Fibroblast of mammary gland (primary cell): Measurements from ENCODE around the gene GBP5.
"Not testable (repeated sequence)": the region's sequence is repeated elsewhere in the genome, so short reads cannot be mapped to it uniquely, and the experiment has no call there.

ENCODE experiments used
- DNase-seq: peaks from one replicate; pipeline ENCODE4 v3.0.0-alpha.2; 2010; ENCODE audit warnings: low read depth
- H3K4me3 ChIP-seq: 2 replicates; pipeline ENCODE4 v1.5.1; 2011; ENCODE audit warnings: low read depth, mild to moderate bottlenecking, low read length, moderate library complexity; ENCODE audit not compliant: control insufficient read depth
- TF ChIP-seq, protein P1 (sequence below): conservative IDR thresholded peaks from 2 replicates; pipeline ENCODE4 v1.5.1; 2011; ENCODE audit warnings: low read depth, low read length, inconsistent platforms; ENCODE audit not compliant: control insufficient read depth, insufficient read depth

The GBP5 gene

DNA sequence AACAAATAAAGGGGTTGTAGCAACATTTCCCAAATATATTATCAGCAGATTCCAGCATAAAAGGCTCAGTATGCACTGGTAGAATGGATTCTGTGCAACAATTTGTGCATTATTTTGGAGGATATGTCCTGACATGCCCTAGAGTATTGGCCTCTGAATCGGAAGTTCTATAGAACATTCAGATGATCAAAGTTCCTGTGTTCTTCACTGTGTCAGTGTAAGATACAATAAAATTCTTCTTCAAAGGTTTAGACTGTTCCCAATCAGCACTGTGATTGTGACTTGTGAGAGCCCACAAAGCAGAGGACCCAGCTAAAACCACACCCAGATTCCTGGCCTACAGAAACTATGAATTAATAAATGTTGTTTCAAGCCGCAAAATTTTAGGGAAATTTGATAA lies 33.6 kb upstream of the GBP5 start:
- TF ChIP-seq, protein P1, sequence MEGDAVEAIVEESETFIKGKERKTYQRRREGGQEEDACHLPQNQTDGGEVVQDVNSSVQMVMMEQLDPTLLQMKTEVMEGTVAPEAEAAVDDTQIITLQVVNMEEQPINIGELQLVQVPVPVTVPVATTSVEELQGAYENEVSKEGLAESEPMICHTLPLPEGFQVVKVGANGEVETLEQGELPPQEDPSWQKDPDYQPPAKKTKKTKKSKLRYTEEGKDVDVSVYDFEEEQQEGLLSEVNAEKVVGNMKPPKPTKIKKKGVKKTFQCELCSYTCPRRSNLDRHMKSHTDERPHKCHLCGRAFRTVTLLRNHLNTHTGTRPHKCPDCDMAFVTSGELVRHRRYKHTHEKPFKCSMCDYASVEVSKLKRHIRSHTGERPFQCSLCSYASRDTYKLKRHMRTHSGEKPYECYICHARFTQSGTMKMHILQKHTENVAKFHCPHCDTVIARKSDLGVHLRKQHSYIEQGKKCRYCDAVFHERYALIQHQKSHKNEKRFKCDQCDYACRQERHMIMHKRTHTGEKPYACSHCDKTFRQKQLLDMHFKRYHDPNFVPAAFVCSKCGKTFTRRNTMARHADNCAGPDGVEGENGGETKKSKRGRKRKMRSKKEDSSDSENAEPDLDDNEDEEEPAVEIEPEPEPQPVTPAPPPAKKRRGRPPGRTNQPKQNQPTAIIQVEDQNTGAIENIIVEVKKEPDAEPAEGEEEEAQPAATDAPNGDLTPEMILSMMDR = no peak
- no peak for DNase-seq
- no peak overlapping the region for H3K4me3 ChIP-seq

DNA sequence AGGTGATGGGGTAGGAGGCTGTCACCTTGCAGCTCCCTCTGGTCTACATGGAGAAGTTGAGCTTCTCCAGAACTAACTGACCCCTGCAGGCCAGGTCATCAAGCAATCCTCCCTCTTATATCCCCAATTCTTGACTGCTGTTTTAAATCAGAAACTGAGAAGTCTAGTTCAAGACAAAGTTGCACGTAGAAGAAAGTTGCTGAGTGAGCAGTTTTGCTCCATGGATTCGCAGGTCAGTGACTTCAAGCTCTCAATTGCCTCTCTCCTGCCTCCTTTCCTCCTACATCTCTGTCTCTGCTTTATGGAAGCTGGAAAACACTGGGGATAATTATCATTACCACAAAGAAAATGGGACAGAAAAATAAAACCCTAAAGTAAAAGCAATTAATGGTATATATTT lies 32.8 kb upstream of the GBP5 start:
- no peak for DNase-seq
- TF ChIP-seq, protein P1 = no peak
- H3K4me3 ChIP-seq = no peak overlapping the region

DNA sequence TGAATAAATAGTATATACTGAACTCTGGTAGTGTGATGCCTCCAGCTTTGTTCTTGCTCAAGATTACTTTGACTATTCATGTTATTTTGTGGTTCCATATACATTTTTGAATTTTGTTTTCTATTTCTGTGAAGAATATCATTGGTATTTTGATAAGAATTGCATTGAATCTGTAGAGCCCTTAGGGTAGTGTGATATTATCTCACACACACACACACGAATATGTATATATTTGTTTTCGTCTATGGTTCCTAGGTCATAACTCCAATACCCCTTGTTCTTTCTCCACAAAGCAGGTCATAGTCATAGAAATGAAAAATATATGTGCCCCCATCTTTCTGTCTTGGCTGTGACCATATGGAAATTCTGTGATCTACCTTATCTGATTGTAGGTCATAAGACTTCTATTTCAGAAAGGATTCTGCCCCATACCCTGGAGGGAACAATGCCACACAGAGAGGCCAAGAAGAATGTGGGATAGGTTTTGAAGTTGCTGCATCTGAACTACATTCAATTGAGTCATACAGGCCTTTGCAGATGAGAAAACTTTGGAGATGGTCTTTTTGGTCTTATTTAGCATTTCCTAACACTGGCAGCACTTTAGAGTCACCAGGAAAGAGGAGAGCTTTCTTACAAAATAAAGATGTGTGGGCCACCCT lies 32.0 kb upstream of the GBP5 start:
- H3K4me3 ChIP-seq = no peak overlapping the region
- DNase-seq = no peak
- TF ChIP-seq, protein P1 = no peak

DNA sequence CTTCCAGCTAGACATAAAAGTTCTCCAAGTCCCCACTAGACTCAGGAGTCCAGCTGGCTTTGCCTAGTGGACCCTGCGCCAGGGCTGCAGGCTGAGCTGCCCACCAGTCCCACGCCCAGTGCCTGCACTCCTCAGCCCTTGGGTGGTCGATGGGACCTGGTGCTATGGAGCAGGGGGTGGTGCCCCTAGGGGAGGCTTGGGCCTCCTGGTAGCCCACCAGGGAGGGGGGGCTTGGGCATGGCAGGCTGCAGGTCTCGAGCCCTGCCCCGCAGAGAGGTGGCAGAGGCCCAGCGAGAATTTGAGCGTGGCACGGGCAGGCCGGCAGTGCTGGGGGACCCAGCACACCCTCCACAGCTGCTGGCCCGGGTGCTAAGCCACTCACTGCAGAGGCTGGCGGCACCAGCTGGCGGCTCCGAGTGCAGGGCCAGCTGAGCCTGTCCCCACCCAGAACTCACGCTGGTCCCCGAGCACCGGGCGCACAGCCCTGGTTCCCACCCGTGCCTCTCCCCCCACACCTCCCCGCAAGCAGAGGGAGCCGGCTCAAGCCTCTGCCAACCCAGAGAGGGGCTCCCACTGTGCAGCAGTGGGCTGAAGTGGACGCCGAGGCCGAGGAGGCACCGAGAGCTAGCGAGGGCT lies 30.2 kb upstream of the GBP5 start:
- no peak for DNase-seq
- TF ChIP-seq, protein P1 = no peak

DNA sequence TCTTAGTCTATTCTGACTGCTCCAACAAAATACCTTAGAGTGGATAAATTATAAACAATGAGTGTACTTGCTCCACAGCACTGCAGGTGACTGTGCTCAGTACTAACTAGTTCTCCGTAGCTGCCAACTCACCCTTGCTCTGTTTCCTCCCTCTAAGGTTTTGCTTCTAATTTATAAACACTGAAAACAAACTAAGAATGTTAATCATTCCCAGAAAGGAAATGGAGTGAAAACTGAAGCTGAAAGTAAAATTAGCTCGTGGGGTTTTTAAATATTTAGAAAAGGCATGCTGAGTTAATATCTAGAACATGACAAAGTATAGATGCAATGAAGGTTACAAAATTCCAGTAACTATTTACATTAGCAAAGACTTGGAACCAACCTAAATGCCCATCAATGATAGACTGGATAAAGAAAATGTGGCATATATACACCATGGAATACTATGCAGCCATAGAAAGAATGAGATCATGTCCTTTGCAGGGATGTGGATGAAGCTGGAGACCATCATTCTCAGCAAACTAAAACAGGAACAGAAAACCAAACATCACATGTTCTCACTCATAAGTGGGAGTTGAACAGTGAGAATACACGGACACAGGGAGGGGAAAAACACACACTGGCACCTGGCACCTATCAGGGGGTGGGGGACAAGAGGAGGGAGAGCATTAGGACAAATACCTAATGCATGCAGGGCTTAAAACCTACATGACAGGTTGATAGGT lies 27.2 kb upstream of the GBP5 start:
- not testable (repeated sequence) for H3K4me3 ChIP-seq, DNase-seq

More for the DNA sequence above, 30.2 kb upstream of the GBP5 start:
- no peak overlapping the region for H3K4me3 ChIP-seq

DNA sequence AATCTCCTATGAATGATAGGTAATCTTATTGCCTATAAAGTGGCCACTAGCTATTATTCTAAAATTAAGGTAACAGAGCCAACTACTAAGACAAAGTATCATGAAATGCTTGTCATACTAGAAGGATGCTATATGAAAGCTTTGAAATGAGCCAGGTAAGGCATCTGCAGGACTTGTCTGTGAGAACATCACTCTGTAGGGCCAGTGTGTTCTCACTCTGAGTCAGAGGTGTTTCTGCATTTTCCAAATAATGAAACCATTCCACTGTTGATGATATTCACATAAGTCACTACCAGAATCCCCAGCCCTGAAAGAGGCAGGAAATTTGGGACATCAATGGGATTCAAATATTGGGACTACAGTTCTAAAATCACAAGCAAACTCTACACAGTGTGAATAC lies 25.8 kb upstream of the GBP5 start:
- DNase-seq = no peak
- H3K4me3 ChIP-seq = no peak overlapping the region
- TF ChIP-seq, protein P1 = no peak

DNA sequence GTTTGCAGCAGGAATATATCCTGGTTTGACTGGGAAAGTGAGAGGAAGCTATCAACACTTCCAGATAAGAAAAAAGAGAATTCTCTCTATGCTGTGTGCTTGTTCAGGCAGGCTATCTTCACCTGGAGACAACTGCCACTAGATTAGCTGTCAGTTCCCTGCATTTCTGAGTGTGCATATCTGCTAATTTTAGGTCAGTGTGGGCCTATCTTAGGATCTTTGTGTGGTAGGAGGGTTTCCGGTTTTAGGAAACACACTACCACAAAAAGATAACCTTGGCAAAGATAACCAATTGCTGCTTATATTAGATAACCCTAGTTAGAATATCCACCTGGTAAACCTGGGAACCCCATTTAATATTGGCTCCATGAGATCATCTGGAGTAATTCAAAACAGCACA lies 22.5 kb upstream of the GBP5 start:
- no peak overlapping the region for H3K4me3 ChIP-seq
- TF ChIP-seq, protein P1 = no peak
- DNase-seq = no peak
